ENCODE measurements around the gene PHF19.

GRCh38 chr9:120925535-120926396 lies 48.8 kb upstream of the PHF19 start:
- TF ChIP-seq EZH2phosphoT487 (IDR thresholded peaks at IDR 0.05; ENCODE audit: insufficient read depth, low read depth) (no peak), EZH2 (IDR thresholded peaks at IDR 0.05; ENCODE audit: insufficient read depth, poor library complexity, severe bottlenecking) (no peak)

Measured in GM23248 (cell line).